Neuronal stem cell (in vitro differentiated cells): ENCODE results near the gene PKD1.
"Not testable (repeated sequence)": the region's sequence is repeated elsewhere in the genome, so short reads cannot be mapped to it uniquely, and the experiment has no call there.

Experiments
- DNase-seq: peaks from one replicate; pipeline ENCODE4 v3.0.0-alpha.2; 2013; ENCODE audit warnings: low spot score
- H2AFZ ChIP-seq: one replicate; pipeline ENCODE4 v1.6.1; 2013; ENCODE audit warnings: mild to moderate bottlenecking, low read length, inconsistent platforms
- H2AK5ac ChIP-seq: 2 replicates; pipeline ENCODE4 v1.6.1; 2013; ENCODE audit warnings: low read depth, mild to moderate bottlenecking, inconsistent platforms, low read length, moderate library complexity, mixed read lengths
- H2BK120ac ChIP-seq: 2 replicates; pipeline ENCODE4 v1.6.1; 2013; ENCODE audit warnings: low read depth, mild to moderate bottlenecking, inconsistent platforms, low read length, moderate library complexity, mixed read lengths
- H2BK12ac ChIP-seq: one replicate; pipeline ENCODE4 v1.6.1; 2013; ENCODE audit warnings: low read length, inconsistent platforms
- H2BK15ac ChIP-seq: 2 replicates; pipeline ENCODE4 v1.6.1; 2013; ENCODE audit warnings: mild to moderate bottlenecking, low read length, inconsistent platforms, mixed read lengths
- H2BK5ac ChIP-seq: one replicate; pipeline ENCODE4 v1.6.1; 2013; ENCODE audit warnings: inconsistent platforms, mild to moderate bottlenecking, low read length, moderate library complexity
- H3K14ac ChIP-seq: one replicate; pipeline ENCODE4 v1.6.1; 2013; ENCODE audit warnings: low read length, inconsistent platforms
- H3K18ac ChIP-seq: 2 replicates; pipeline ENCODE4 v1.6.1; 2013; ENCODE audit warnings: low read length, inconsistent platforms
- H3K23ac ChIP-seq: 2 replicates; pipeline ENCODE4 v1.6.1; 2013; ENCODE audit warnings: low read depth, mild to moderate bottlenecking, mixed read lengths, low read length, inconsistent platforms; ENCODE audit not compliant: poor library complexity
- H3K27ac ChIP-seq: replicated peaks from 3 replicates; pipeline ENCODE4 v1.5.1; 2013; ENCODE audit warnings: low read length, inconsistent platforms
- H3K27me3 ChIP-seq, 3 experiments: 2 replicates each; pipeline ENCODE4 v1.6.1; 2013; ENCODE audit warnings: low read length in 3 of 3, mild to moderate bottlenecking in 2 of 3, inconsistent platforms in 1 of 3, low read depth in 1 of 3, mixed read lengths in 1 of 3, moderate library complexity in 1 of 3; ENCODE audit not compliant: control insufficient read depth in 3 of 3, insufficient read depth in 3 of 3
- H3K36me3 ChIP-seq, 2 donors: replicated peaks in 1 of 2; 2 replicates each; pipeline ENCODE4 v1.6.1; 2013; ENCODE audit warnings: low read length in 2 of 2; ENCODE audit not compliant: control insufficient read depth in 2 of 2, insufficient read depth in 2 of 2
- H3K4ac ChIP-seq: 2 replicates; pipeline ENCODE4 v1.6.1; 2013; ENCODE audit warnings: inconsistent platforms, mild to moderate bottlenecking, low read length, moderate library complexity
- H3K4me1 ChIP-seq, 2 donors: 1 replicate in 1 of 2; 2 replicates in 1 of 2; pipeline ENCODE4 v1.6.1; 2013; ENCODE audit warnings: low read length in 2 of 2, low read depth in 1 of 2; ENCODE audit not compliant: control insufficient read depth in 2 of 2, insufficient read depth in 1 of 2
- H3K4me2 ChIP-seq: one replicate; pipeline ENCODE4 v1.6.1; 2013; ENCODE audit warnings: mild to moderate bottlenecking, low read length, inconsistent platforms; ENCODE audit not compliant: insufficient read depth, poor library complexity, severe bottlenecking
- H3K4me3 ChIP-seq, 2 donors: 2 replicates each; pipeline ENCODE4 v1.5.1; 2013; ENCODE audit warnings: low read length in 2 of 2, mild to moderate bottlenecking in 2 of 2, inconsistent platforms in 1 of 2, moderate library complexity in 1 of 2
- H3K79me1 ChIP-seq: one replicate; pipeline ENCODE4 v1.6.1; 2013; ENCODE audit warnings: low read depth, mild to moderate bottlenecking, inconsistent platforms, low read length, moderate library complexity
- H3K9ac ChIP-seq: one replicate; pipeline ENCODE4 v1.6.1; 2013; ENCODE audit warnings: mild to moderate bottlenecking, low read depth, low read length, inconsistent platforms; ENCODE audit not compliant: poor library complexity
- H3K9me3 ChIP-seq, 2 donors: replicated peaks in 1 of 2; 2 replicates each; pipeline versions ENCODE3 to v1.6.1; 2013; ENCODE audit warnings: low read length in 2 of 2, mild to moderate bottlenecking in 2 of 2, inconsistent platforms in 1 of 2, low read depth in 1 of 2, mixed read lengths in 1 of 2, moderate library complexity in 1 of 2; ENCODE audit not compliant: control insufficient read depth in 2 of 2, insufficient read depth in 1 of 2
- H4K8ac ChIP-seq: one replicate; pipeline ENCODE4 v1.6.1; 2013; ENCODE audit warnings: low read depth, mild to moderate bottlenecking, inconsistent platforms, low read length, moderate library complexity
- H4K91ac ChIP-seq: one replicate; pipeline ENCODE4 v1.6.1; 2013; ENCODE audit warnings: low read length, low read depth, mild to moderate bottlenecking, inconsistent platforms; ENCODE audit not compliant: poor library complexity
- WGBS, 2 donors: extraction: QIAGEN DNeasy Blood & Tissue Kit; methylation state at CpG; one replicate each; pipeline ENCODE4 v1.1.7; 2013; ENCODE audit warnings: missing lambda C conversion rate in 2 of 2, mixed read lengths in 1 of 2; ENCODE audit not compliant: insufficient read length in 2 of 2, insufficient replicate concordance in 1 of 2; ENCODE audit errors: extremely low coverage in 2 of 2; 5-methylcytosine and 5-hydroxymethylcytosine counted together

Gene PKD1

DNA sequence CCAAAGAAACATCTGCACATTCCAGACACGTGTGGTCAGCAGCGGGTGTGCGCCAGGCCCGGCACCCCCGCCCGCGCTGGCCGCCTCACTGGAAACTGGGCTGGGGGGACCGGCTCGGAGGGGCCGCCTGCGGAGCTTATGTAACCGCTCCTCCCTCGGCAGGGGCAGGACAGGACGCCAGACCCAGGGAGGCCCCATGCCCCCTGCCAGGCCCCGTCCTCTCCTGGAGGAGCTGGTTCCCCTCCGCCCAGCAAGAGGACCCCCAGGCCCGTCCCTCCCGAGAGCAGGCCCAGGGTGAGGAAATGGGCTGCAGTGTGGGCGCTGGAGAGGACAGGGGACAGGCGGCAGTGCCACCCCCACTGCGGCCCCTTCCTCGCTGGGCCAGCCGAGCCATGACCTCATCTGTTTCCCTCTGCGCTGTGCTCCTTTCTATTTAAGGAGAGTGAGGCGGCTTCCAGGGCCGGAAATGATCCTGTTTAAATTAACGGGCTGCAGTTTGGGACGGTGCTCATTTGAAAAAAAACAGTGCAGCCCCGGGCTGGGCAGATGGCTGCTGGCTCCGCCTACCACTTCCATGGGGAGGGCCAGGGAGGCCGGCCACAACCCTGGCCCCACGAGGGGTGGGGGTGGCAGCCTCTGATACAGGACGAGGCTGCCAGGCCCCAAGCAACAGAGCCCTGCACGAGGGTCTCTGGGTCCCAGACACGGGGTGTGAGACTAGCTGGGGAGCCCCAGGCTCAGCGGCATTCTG lies 10.8 kb downstream of the PKD1 start:
- Histone ChIP-seq H3K4me2 (peak overlapping the region; percentile 54), H3K9ac (peak overlapping the region; percentile 86), H2AFZ (peak overlapping the region; percentile 72), H3K4me3 (peak overlapping the region in 1 of 2 donors; percentile 40), H3K79me1 (peaks cover 11% of the 10 kb centered on the region), H3K18ac (peak overlapping the region; percentile 89), H2AK5ac (peak overlapping the region; percentile 84), H2BK15ac (peak overlapping the region; percentile 93), H3K4me1 (peaks cover 7 to 17% of the 10 kb centered on the region in 2 donors), H3K4ac (peak overlapping the region; percentile 17), H3K27ac (peak overlapping the region; percentile 87), H4K8ac (peak overlapping the region; percentile 3)
- not testable (repeated sequence) for H3K14ac ChIP-seq, H3K36me3 ChIP-seq, H3K27me3 ChIP-seq, H2BK12ac ChIP-seq, H2BK120ac ChIP-seq, H3K9me3 ChIP-seq, H4K91ac ChIP-seq, H3K23ac ChIP-seq, H2BK5ac ChIP-seq, DNase-seq
- WGBS, 2 donors = no CpG with 5 or more reads among the region's 37 CpGs

DNA sequence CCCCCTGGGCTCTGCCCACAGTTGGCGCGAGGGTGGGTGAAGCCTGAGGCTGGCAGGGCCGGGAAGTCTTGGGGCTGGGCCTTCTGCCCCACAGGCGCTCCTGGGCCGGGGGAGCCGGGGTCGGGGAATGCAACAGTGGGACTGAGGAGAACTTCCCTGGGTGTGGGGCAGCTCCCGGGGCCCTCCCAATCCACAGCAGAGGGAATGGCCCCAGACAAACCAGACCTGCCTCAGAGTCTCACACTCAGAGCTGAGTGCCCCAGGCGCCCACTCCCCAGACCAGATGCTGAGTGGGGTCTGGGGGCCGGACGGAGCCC lies 11.4 kb downstream of the PKD1 start:
- H3K27ac ChIP-seq = peak overlapping the region; percentile 87
- peaks cover 11% of the 10 kb centered on the region for H3K79me1 ChIP-seq
- peak overlapping the region; percentile 60 for H3K9ac ChIP-seq
- not testable (repeated sequence) for H2BK5ac ChIP-seq, H4K8ac ChIP-seq, H3K23ac ChIP-seq, H3K36me3 ChIP-seq, H3K4me2 ChIP-seq, DNase-seq, H2BK12ac ChIP-seq, H3K4ac ChIP-seq, H2BK120ac ChIP-seq, H3K14ac ChIP-seq, H4K91ac ChIP-seq, H3K9me3 ChIP-seq, H3K27me3 ChIP-seq
- no CpG with 5 or more reads among the region's 11 CpGs for WGBS, 2 donors
- peak overlapping the region in 1 of 2 donors; percentile 40 for H3K4me3 ChIP-seq
- H2AFZ ChIP-seq = peak overlapping the region; percentile 72
- peak overlapping the region; percentile 49 for H2BK15ac ChIP-seq
- H3K18ac ChIP-seq = peak overlapping the region; percentile 89
- peaks cover 7 to 17% of the 10 kb centered on the region in 2 donors for H3K4me1 ChIP-seq
- peak overlapping the region; percentile 81 for H2AK5ac ChIP-seq

DNA sequence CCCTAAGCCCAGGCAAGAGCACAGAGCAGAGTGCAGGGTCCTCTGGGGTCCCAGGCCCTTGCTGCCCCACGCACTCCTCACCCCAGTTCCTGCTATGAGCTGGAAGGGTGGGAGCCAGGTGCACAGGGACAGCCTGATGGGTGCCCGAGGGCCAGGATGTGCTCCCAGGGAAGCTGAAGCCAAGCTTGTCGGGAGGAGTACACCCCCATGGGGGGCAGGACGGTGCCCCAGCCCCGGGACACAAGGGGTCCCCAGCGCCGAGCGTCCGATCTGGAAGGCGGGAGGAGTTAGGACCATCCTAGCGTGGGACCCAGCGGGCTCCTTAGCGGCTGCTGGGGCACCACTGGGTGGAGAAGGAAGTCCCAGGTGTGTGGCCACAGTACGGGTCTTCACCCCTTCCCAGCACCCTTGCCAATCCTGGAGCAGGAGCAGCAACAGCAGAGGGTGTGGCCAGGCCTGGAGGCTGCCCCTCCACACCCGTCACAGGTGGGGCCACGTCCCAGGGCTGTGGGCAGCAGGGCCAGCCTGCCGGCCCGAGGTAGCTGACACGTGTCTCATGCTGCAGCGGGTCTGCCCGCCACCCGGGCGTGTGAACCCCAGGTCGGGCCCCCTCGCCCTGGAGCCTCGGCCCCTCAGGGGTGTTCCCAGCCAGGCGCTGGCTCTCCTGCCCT lies 11.9 kb downstream of the PKD1 start:
- not testable (repeated sequence) for H2BK12ac ChIP-seq, DNase-seq, H2AFZ ChIP-seq, H3K4me2 ChIP-seq, H2BK15ac ChIP-seq, H3K27ac ChIP-seq, H3K9me3 ChIP-seq, H4K8ac ChIP-seq, H3K4ac ChIP-seq, H3K23ac ChIP-seq, H2BK5ac ChIP-seq, H2AK5ac ChIP-seq, H3K36me3 ChIP-seq, H3K27me3 ChIP-seq, H2BK120ac ChIP-seq, H3K9ac ChIP-seq, H4K91ac ChIP-seq, H3K4me3 ChIP-seq, H3K18ac ChIP-seq
- Histone ChIP-seq H3K4me1 (peaks cover 7 to 17% of the 10 kb centered on the region in 2 donors), H3K14ac (peak overlapping the region; percentile 38), H3K79me1 (peaks cover 11% of the 10 kb centered on the region)
- WGBS, 2 donors = no CpG with 5 or more reads among the region's 27 CpGs

DNA sequence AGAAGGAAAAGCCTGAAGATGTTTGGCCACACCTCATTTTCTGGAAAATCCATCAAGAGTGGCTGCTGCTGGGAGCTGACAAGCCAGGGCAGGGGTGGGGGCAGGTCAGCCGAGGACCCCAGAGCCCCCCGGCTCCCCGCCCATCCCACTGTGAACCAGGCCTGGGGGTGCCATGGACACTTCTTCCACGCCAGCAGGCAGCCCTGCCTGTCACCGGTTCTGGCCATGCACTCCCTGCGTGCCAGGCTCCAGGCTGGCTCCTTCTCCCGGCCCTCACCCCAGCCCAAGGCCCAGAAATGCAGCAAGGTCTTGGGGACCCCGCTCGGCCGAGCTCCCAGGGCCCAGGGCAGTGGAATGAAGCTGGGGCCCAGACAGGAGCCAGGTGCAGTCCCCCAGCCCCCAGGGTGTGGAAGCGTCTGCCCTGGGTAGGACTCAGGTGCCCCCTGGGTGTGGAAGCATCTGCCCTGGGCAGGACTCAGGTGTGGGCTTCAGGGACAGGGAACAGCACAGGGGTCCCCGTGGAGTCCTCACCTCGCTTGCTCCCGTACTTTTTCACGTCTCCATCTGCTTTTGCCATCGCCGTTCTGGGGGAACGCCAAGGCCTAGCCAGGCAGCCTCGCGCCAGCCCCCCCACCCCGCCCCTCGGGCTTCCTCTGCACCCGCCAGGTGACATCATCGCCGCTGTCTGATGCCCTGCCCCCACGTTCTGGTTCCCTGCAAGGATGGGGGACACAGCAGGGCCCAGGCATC lies 12.6 kb downstream of the PKD1 start:
- not testable (repeated sequence) for H3K27ac ChIP-seq, H3K14ac ChIP-seq, H3K9me3 ChIP-seq, H3K9ac ChIP-seq, H3K4me3 ChIP-seq, H2BK12ac ChIP-seq, H2BK5ac ChIP-seq, DNase-seq, H3K23ac ChIP-seq, H4K91ac ChIP-seq, H3K36me3 ChIP-seq, H3K4me2 ChIP-seq, H3K27me3 ChIP-seq, H2AK5ac ChIP-seq, H3K18ac ChIP-seq, H2BK120ac ChIP-seq, H3K4ac ChIP-seq, H2BK15ac ChIP-seq, H2AFZ ChIP-seq, H4K8ac ChIP-seq
- Histone ChIP-seq H3K4me1 (peaks cover 7 to 17% of the 10 kb centered on the region in 2 donors), H3K79me1 (peaks cover 11% of the 10 kb centered on the region)
- no CpG with 5 or more reads among the region's 26 CpGs for WGBS, 2 donors
